ENCODE data around the gene DLEU7.

DLEU7 gene

GRCh38 chr13:50839828-50840227 is 3.7 kb downstream of the DLEU7 start:
- no peak for DNase-seq (ENCODE audit: low spot score)
- in situ Hi-C loops (cut with MboI; ENCODE audit: low sequenced_read_pairs, unreplicated experiment) = no loop called here
- no peak for TF ChIP-seq CTCF (IDR thresholded peaks at IDR 0.05; ENCODE audit: borderline replicate concordance, control extremely low read depth, extremely low read depth, insufficient read depth, missing control alignments)

- DNase-seq (ENCODE audit: low spot score) = no peak
- TF ChIP-seq CTCF (IDR thresholded peaks at IDR 0.05; ENCODE audit: borderline replicate concordance, control extremely low read depth, extremely low read depth, insufficient read depth, missing control alignments) = no peak
- in situ Hi-C loops (cut with MboI; ENCODE audit: low sequenced_read_pairs, unreplicated experiment) = no loop called here
Measured at GRCh38 chr13:50838701-50839100, 4.8 kb downstream of the DLEU7 start.

GRCh38 chr13:50838031-50838430 is 5.5 kb downstream of the DLEU7 start:
- DNase-seq (ENCODE audit: low spot score) = no peak
- TF ChIP-seq CTCF (IDR thresholded peaks at IDR 0.05; ENCODE audit: borderline replicate concordance, control extremely low read depth, extremely low read depth, insufficient read depth, missing control alignments) = no peak
- in situ Hi-C loops (cut with MboI; ENCODE audit: low sequenced_read_pairs, unreplicated experiment) = no loop called here

- no peak for TF ChIP-seq CTCF (IDR thresholded peaks at IDR 0.05; ENCODE audit: borderline replicate concordance, control extremely low read depth, extremely low read depth, insufficient read depth, missing control alignments)
- DNase-seq (ENCODE audit: low spot score) = no peak
- in situ Hi-C loops (cut with MboI; ENCODE audit: low sequenced_read_pairs, unreplicated experiment) = no loop called here
Measured at GRCh38 chr13:50831512-50831911, 12.0 kb downstream of the DLEU7 start.

GRCh38 chr13:50829896-50830295 is 13.6 kb downstream of the DLEU7 start:
- TF ChIP-seq CTCF (IDR thresholded peaks at IDR 0.05; ENCODE audit: borderline replicate concordance, control extremely low read depth, extremely low read depth, insufficient read depth, missing control alignments) = no peak
- no peak for DNase-seq (ENCODE audit: low spot score)
- in situ Hi-C loops (cut with MboI; ENCODE audit: low sequenced_read_pairs, unreplicated experiment) = no loop called here

GRCh38 chr13:50829226-50829625 is 14.3 kb downstream of the DLEU7 start:
- no peak for DNase-seq (ENCODE audit: low spot score)
- no peak for TF ChIP-seq CTCF (IDR thresholded peaks at IDR 0.05; ENCODE audit: borderline replicate concordance, control extremely low read depth, extremely low read depth, insufficient read depth, missing control alignments)
- in situ Hi-C loops (cut with MboI; ENCODE audit: low sequenced_read_pairs, unreplicated experiment) = no loop called here

- in situ Hi-C loops (cut with MboI; ENCODE audit: low sequenced_read_pairs, unreplicated experiment) = no loop called here
- TF ChIP-seq CTCF (IDR thresholded peaks at IDR 0.05; ENCODE audit: borderline replicate concordance, control extremely low read depth, extremely low read depth, insufficient read depth, missing control alignments) = no peak
- no peak for DNase-seq (ENCODE audit: low spot score)
Measured at GRCh38 chr13:50826035-50826434, 17.5 kb downstream of the DLEU7 start.
